Measurements from ENCODE around the gene FAM50A. TPM values are rescaled to one million over a fixed set of nuclear protein-coding genes. Genes with fewer than 3 reads are reported as not detected.

Gene FAM50A
- total and polyA plus RNA-seq, 8 donors: 21.2 to 128 (median 23.0) TPM

DNA sequence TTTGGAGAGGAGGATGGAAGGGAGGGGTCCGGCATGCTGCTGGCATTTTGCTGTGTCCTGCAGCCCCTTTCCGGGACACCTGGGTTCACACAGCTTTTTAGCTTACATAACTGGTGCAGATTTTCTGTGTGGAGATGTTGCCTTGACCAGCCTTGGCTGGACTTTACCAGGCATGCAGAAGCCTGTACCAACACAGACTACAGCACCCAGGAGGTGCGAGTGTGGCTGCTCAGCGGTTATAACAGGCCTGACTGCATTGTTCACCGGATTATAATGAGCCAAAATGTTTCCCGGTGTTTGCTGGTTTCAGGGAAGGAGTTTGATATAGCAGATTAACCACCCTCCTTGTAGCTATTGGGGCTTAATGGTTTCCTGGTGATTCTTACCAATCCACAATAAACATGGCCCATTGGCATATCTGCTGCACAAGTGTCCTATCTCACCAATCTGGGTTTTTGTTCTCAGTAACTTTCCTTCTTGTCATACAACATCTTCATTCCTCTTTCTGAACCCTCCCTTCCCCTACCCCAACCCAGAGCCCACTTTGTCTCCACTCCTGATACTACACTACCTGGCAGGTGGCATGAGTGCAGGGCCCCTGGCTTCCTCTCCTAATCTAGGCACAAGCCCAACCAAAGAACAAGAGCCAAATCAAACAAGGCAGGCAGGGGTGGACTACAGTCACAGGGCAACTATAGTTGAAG, 41.9 kb upstream of the FAM50A start:
- TF ChIP-seq, protein P1, sequence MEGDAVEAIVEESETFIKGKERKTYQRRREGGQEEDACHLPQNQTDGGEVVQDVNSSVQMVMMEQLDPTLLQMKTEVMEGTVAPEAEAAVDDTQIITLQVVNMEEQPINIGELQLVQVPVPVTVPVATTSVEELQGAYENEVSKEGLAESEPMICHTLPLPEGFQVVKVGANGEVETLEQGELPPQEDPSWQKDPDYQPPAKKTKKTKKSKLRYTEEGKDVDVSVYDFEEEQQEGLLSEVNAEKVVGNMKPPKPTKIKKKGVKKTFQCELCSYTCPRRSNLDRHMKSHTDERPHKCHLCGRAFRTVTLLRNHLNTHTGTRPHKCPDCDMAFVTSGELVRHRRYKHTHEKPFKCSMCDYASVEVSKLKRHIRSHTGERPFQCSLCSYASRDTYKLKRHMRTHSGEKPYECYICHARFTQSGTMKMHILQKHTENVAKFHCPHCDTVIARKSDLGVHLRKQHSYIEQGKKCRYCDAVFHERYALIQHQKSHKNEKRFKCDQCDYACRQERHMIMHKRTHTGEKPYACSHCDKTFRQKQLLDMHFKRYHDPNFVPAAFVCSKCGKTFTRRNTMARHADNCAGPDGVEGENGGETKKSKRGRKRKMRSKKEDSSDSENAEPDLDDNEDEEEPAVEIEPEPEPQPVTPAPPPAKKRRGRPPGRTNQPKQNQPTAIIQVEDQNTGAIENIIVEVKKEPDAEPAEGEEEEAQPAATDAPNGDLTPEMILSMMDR (IDR thresholded peaks at IDR 0.05): no peak
- Histone ChIP-seq H3K27me3 (no peaks in the 10 kb centered on the region), H3K4me3 (no peak overlapping the region), H3K9me3 (no peaks in the 10 kb centered on the region), H3K4me1 (no peaks in the 10 kb centered on the region), H3K27ac (peak overlapping the region in 1 of 4 donors; percentile 10), H3K36me3 (peaks cover 0 to 9% (median 4%) of the 10 kb centered on the region in 3 donors)
- intact Hi-C loops (cut with DNase I): no loop called here
- 20 to 52% methylated on average over 6 of the region's 6 CpGs for WGBS, 2 donors
- no peak for FAIRE-seq
- DNase-seq: peak in 2 of 6 donors; percentile 12 to 14
- no peak for ATAC-seq

DNA sequence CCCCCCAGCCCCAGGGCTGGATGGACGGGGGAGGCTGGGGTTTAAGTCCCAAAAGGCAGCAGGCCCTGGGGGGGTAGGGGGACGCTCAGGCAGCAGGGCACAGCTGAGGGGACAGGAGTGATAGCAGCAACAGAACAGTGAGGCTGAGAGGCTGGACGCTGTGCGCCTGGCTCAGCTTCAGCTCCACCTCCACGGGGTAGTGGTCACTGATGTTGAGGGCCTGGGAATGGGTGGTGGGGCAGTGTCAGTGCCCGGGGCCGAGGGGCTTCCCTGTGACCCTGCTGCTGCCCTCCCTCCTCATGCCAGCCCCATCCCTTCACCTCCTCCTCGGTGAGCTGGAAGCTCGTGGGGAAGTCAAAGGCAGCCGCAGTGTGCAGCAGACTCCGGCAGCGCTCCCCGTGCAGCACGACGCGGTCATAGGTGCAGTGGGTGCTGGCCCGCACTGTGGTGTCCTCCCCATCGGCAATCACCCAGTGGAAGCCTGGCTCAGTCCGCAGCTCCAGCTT, 41.3 kb upstream of the FAM50A start:
- H3K4me3 ChIP-seq: no peak overlapping the region
- DNase-seq: peak in 1 of 6 donors; percentile 34
- H3K27ac ChIP-seq: no peak overlapping the region
- FAIRE-seq: no peak
- H3K36me3 ChIP-seq: peaks cover 0 to 9% (median 4%) of the 10 kb centered on the region in 3 donors
- no peak for ATAC-seq
- no peaks in the 10 kb centered on the region for H3K9me3 ChIP-seq
- intact Hi-C loops (cut with DNase I): no loop called here
- TF ChIP-seq, protein P1 (IDR thresholded peaks at IDR 0.05): no peak
- H3K4me1 ChIP-seq: no peaks in the 10 kb centered on the region
- H3K27me3 ChIP-seq: no peaks in the 10 kb centered on the region
- WGBS, 2 donors: 72 to 75% methylated on average over 19 of the region's 19 CpGs

DNA sequence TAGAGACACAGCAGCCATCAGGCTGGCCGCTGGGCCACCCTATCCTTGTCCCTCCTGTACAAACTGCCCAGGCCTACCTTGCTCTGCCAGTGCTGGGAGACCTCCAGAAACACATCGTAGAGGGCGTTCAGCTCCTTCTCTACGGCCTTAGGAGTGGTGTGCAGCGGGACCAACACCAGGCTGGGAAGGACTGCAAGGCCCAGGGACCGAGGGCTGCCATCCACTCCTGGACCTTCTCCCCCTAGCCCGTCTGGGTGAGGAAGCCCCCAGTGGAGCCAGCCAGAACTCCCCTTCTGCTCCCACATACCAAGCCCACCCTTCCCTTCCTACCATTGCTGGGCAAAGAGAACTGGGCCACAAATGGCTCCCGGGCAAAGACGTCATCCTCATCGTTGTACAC, 40.7 kb upstream of the FAM50A start:
- no peaks in the 10 kb centered on the region for H3K9me3 ChIP-seq
- WGBS, 2 donors: 78 to 91% methylated on average over 10 of the region's 10 CpGs
- TF ChIP-seq, protein P1 (IDR thresholded peaks at IDR 0.05): no peak
- peaks cover 0 to 9% (median 4%) of the 10 kb centered on the region in 3 donors for H3K36me3 ChIP-seq
- H3K4me1 ChIP-seq: no peaks in the 10 kb centered on the region
- H3K27ac ChIP-seq: no peak overlapping the region
- DNase-seq (no peak), ATAC-seq (no peak), FAIRE-seq (no peak)
- intact Hi-C loops (cut with DNase I): no loop called here
- H3K27me3 ChIP-seq: no peaks in the 10 kb centered on the region
- H3K4me3 ChIP-seq: no peak overlapping the region

DNA sequence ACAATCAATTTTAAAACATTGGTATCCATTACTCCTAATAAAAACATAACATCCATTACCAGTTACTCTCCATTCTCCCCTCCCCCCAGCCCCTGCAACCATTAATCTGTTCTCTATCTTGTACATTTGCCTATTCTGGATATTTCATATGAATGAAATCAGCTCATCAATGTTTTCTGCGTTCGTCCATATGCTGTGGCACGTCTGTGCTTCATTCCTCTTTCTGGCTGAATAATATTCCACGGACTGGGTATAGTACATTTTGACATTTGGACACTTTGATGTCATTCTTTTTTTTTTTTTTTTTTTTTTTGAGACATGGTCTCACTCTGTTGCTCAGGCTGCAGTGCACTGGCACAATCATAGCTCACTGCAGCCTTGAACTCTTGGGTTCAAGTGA, 40.1 kb upstream of the FAM50A start:
- no peaks in the 10 kb centered on the region for H3K9me3 ChIP-seq
- H3K36me3 ChIP-seq: peaks cover 0 to 9% (median 4%) of the 10 kb centered on the region in 3 donors
- H3K4me3 ChIP-seq: no peak overlapping the region
- H3K4me1 ChIP-seq: no peaks in the 10 kb centered on the region
- intact Hi-C loops (cut with DNase I): no loop called here
- H3K27ac ChIP-seq: no peak overlapping the region
- ATAC-seq: no peak
- DNase-seq: no peak
- H3K27me3 ChIP-seq: no peaks in the 10 kb centered on the region
- 76 to 96% methylated on average over 4 of the region's 4 CpGs for WGBS, 2 donors
- no peak for FAIRE-seq
- TF ChIP-seq, protein P1 (IDR thresholded peaks at IDR 0.05): no peak

DNA sequence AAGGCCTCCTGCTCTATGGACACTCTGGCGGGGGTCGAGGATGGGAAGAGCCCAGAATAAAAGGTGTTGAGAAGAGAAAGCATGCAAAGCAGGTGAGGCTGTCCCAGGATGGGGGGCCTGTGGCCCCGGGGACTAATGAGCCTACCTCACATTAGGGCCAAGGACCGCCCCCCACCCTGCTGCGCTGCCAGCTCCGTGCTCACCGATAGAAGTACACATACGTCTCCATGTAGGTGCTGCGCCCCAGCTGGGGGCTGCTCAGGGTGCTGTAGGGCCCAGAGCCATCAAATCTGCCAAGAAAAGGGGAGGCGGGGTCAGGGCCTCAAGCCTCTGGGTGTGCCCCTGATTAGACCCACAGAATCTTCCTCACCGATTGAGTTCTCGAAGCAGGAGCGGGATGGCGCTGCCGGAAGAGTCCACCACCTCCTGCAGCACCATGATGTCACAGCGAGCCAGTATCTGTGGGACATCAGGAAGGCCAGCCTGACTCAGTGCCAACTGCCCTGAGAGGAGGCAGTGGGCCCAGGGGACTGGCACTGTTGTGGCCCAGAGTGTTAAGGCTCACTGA, 39.2 kb upstream of the FAM50A start:
- 85 to 93% methylated on average over 15 to 16 of the region's 16 CpGs for WGBS, 2 donors
- FAIRE-seq: no peak
- TF ChIP-seq, protein P1 (IDR thresholded peaks at IDR 0.05): no peak
- H3K27me3 ChIP-seq: no peaks in the 10 kb centered on the region
- intact Hi-C loops (cut with DNase I): no loop called here
- H3K4me1 ChIP-seq: no peaks in the 10 kb centered on the region
- peak in 1 of 6 donors; percentile 31 for DNase-seq
- no peak for ATAC-seq
- no peak overlapping the region for H3K4me3 ChIP-seq
- H3K9me3 ChIP-seq: no peaks in the 10 kb centered on the region
- H3K27ac ChIP-seq: no peak overlapping the region
- peaks cover 0 to 5% (median 4%) of the 10 kb centered on the region in 3 donors for H3K36me3 ChIP-seq

Measured in pancreas (tissue), 10 donors.